K562 (cell line): Measurements from ENCODE around the gene PACSIN2. TPM values are rescaled to one million over a fixed set of nuclear protein-coding genes. Genes with fewer than 3 reads are reported as not detected.

Experiments used
- ATAC-seq: fragments of 200-7000 bp; cut with Tn5 transposase; 3 replicates; pipeline ENCODE4 v1.9.1; 2020; ENCODE audit warnings: moderate library complexity
- BruUV-seq: library from RNA; stranded (reverse); fragments of 400-500 nt; replicated peaks from 2 replicates; lab custom pipeline; 2021; lab: Mats Ljungman, UMichigan
- CTCF ChIA-PET: fragments of 300-600 bp; formaldehyde crosslinking; extraction: SDS; loops from one replicate; lab custom pipeline; 2021; ENCODE audit warnings: low intra/inter-chr PET ratio; lab: Yijun Ruan, JAX
- POLR2A ChIA-PET: fragments of 300-600, 350-650 bp; sonication (Branson Sonifier 250); formaldehyde crosslinking; extraction: SDS; loops from one replicate; lab custom pipeline; 2021; ENCODE audit warnings: antibody characterized with exemption, inconsistent platforms; lab: Yijun Ruan, JAX
- DNase-seq, 4 experiments: peaks; one replicate each; pipeline versions ENCODE4 v3.0.0 to v3.0.0-alpha.2; 2011 to 2018; ENCODE audit warnings: low spot score in 3 of 4, mixed read lengths in 3 of 4; ENCODE audit errors: extremely low read depth in 1 of 4
- FAIRE-seq: peaks from 2 replicates; lab custom pipeline; 2011; peaks lifted over from hg19 to GRCh38; lab: Jason Lieb, UNC
- H2AFZ ChIP-seq: 2 replicates; pipeline ENCODE4 v1.6.0; 2011; ENCODE audit warnings: low read depth, low read length, control low read depth, inconsistent platforms
- H3K27ac ChIP-seq: fragments of 200-600 bp; 3 replicates; pipeline ENCODE4 v1.8.0; 2011; ENCODE audit warnings: low read depth, mild to moderate bottlenecking, control low read depth, inconsistent platforms, low read length, moderate library complexity, mixed read lengths; ENCODE audit errors: extremely low read depth
- H3K27me3 ChIP-seq, 2 experiments: fragments of 300-600 bp in 1 of 2; 2 replicates in 1 of 2; 3 replicates in 1 of 2; pipeline versions ENCODE4 v1.6.0 to v1.8.0; 2011; ENCODE audit warnings: inconsistent platforms in 2 of 2, low read length in 2 of 2, mild to moderate bottlenecking in 1 of 2, mixed read lengths in 1 of 2, moderate library complexity in 1 of 2; ENCODE audit not compliant: control insufficient read depth in 2 of 2, insufficient read depth in 2 of 2
- H3K36me3 ChIP-seq: fragments of 300-600 bp; 3 replicates; pipeline ENCODE4 v1.8.0; 2011; ENCODE audit warnings: mild to moderate bottlenecking, low read length, inconsistent platforms; ENCODE audit not compliant: control insufficient read depth, insufficient read depth
- H3K4me1 ChIP-seq, 2 experiments: fragments of 200-600 bp in 1 of 2; replicated peaks in 1 of 2; 2 replicates in 1 of 2; 3 replicates in 1 of 2; pipeline versions ENCODE4 v1.5.1 to v1.8.0; 2011; ENCODE audit warnings: inconsistent platforms in 2 of 2, low read length in 2 of 2, mild to moderate bottlenecking in 1 of 2, mixed read lengths in 1 of 2, moderate library complexity in 1 of 2; ENCODE audit not compliant: control insufficient read depth in 2 of 2, insufficient read depth in 2 of 2
- H3K4me2 ChIP-seq: 2 replicates; pipeline ENCODE4 v1.6.1; 2011; ENCODE audit warnings: low read length, control low read depth, inconsistent platforms, mixed read lengths; ENCODE audit not compliant: insufficient read depth
- H3K4me3 ChIP-seq: fragments of 200-600 bp; sonication (generic), shearing (Covaris generic); 2 replicates; pipeline ENCODE4 v1.5.1; 2016; ENCODE audit warnings: control low read depth, inconsistent platforms
- H3K79me2 ChIP-seq: fragments of 200-600 bp; 3 replicates; pipeline ENCODE4 v1.8.0; 2011; ENCODE audit warnings: low read length, inconsistent platforms; ENCODE audit not compliant: control insufficient read depth, insufficient read depth
- H3K9ac ChIP-seq, 2 experiments: 2 replicates each; pipeline versions ENCODE4 v1.6.0 to v1.6.1; 2011; ENCODE audit warnings: low read depth in 2 of 2, low read length in 2 of 2, control low read depth in 1 of 2, inconsistent platforms in 1 of 2, mild to moderate bottlenecking in 1 of 2, mixed read lengths in 1 of 2; ENCODE audit not compliant: insufficient read depth in 1 of 2
- H3K9me1 ChIP-seq: one replicate; pipeline ENCODE4 v1.6.0; 2011; ENCODE audit warnings: inconsistent platforms, mild to moderate bottlenecking, low read length, moderate library complexity; ENCODE audit not compliant: control insufficient read depth, insufficient read depth
- H3K9me3 ChIP-seq: replicated peaks from 2 replicates; pipeline ENCODE4 v1.5.1; 2011; ENCODE audit warnings: low read depth, low read length, inconsistent platforms; ENCODE audit not compliant: control insufficient read depth, insufficient read depth
- H4K20me1 ChIP-seq: replicated peaks from 2 replicates; pipeline ENCODE4 v1.6.1; 2011; ENCODE audit warnings: low read length, inconsistent platforms, mixed read lengths; ENCODE audit not compliant: control insufficient read depth, insufficient read depth
- ADNP ChIP-seq: fragments of 200-800 bp; sonication (Bioruptor generic); IDR thresholded peaks from 2 replicates; pipeline ENCODE4 v1.6.1; 2016; ENCODE audit warnings: missing genetic modification characterization, missing compliant biosample characterization
- CREBBP ChIP-seq: IDR thresholded peaks from one replicate; pipeline ENCODE4 v1.6.1; 2012; ENCODE audit warnings: low read depth, mild to moderate bottlenecking, control low read depth, inconsistent platforms, low read length
- CTBP1 ChIP-seq: fragments of 450-650 bp; IDR thresholded peaks from 2 replicates; pipeline ENCODE4 v1.6.1; 2016; ENCODE audit warnings: borderline replicate concordance
- KAT7 ChIP-seq: sonication (generic); formaldehyde crosslinking; IDR thresholded peaks from 2 replicates; pipeline ENCODE4 v1.8.0; 2022; ENCODE audit warnings: missing genetic modification reagents, mild to moderate bottlenecking, borderline replicate concordance
- PPARD ChIP-seq: fragments of 250-450 bp; sonication (Bioruptor Pico); IDR thresholded peaks from 2 replicates; pipeline ENCODE4 v1.8.0; 2022; ENCODE audit warnings: inconsistent platforms, mild to moderate bottlenecking, moderate library complexity
- SP1 ChIP-seq: sonication (generic); formaldehyde crosslinking; IDR thresholded peaks from 2 replicates; pipeline ENCODE4 v1.8.1; 2022; ENCODE audit warnings: mild to moderate bottlenecking, missing genetic modification reagents
- TAF1 ChIP-seq: IDR thresholded peaks from 2 replicates; pipeline ENCODE4 v1.6.1; 2011; ENCODE audit warnings: mild to moderate bottlenecking, low read length, moderate library complexity; ENCODE audit not compliant: insufficient read depth, control insufficient read depth, severe bottlenecking; ENCODE audit errors: extremely low read depth
- TCF7L2 ChIP-seq: fragments of 150-350 bp; IDR thresholded peaks from 2 replicates; pipeline ENCODE4 v1.6.1; 2016; ENCODE audit warnings: low read depth, mild to moderate bottlenecking, low read length, moderate library complexity
- ZBTB34 ChIP-seq: fragments of 250-450 bp; sonication (Bioruptor Pico); IDR thresholded peaks from 2 replicates; pipeline ENCODE4 v1.8.0; 2021; ENCODE audit warnings: mild to moderate bottlenecking, moderate library complexity
- ZNF143 ChIP-seq: sonication (generic); formaldehyde crosslinking; IDR thresholded peaks from 2 replicates; pipeline ENCODE4 v1.9.0; 2022; ENCODE audit warnings: mild to moderate bottlenecking, missing genetic modification reagents
- ZNF75A ChIP-seq: fragments of 450-650 bp; formaldehyde crosslinking; IDR thresholded peaks from 2 replicates; pipeline ENCODE4 v1.4.0; 2020; ENCODE audit warnings: mild to moderate bottlenecking
- WGBS: fragments of 100-300 bp; shearing (Covaris generic); methylation state at CpG from one replicate; pipeline ENCODE4 v1.1.6; 2016; ENCODE audit warnings: low coverage, mixed read lengths; ENCODE audit not compliant: insufficient coverage; ENCODE audit errors: missing lambda C conversion rate; 5-methylcytosine and 5-hydroxymethylcytosine counted together
- in situ Hi-C: fragments of 300-500 bp; cut with MboI; formaldehyde crosslinking; loops from 4 replicates; pipeline ENCODE4 v1.15.0; 2018; ENCODE audit warnings: inconsistent platforms, mixed read lengths
- intact Hi-C: fragments of 100-400 bp; cut with micrococcal nuclease; formaldehyde crosslinking; loops from 2 replicates; pipeline ENCODE4 v1.14.2; 2022
- polyA plus RNA-seq, 8 experiments: library from polyadenylated mRNA; depleted of rRNA in 4 of 8; stranded (reverse) in 5 of 8; unstranded in 3 of 8; fragments of >200 nt; fragmentation: Nextera tagmentation in 2 of 8; fragmentation: Illumina TruSeq in 1 of 8; extraction: Ambion mirVana in 2 of 8; extraction: Trizol in 1 of 8; gene quantifications; 2 replicates each; pipeline versions ENCODE4 v1.2.1 to v1.2.3, GENCODE V29; 2011 to 2014; ENCODE audit warnings: inconsistent platforms in 1 of 8, missing spikeins in 1 of 8
- total RNA-seq, 7 experiments: library from RNA; depleted of rRNA in 6 of 7; stranded (reverse); fragments of >200 nt in 6 of 7; fragmentation: Illumina TruSeq in 2 of 7; extraction: Trizol in 2 of 7; gene quantifications; 2 replicates each; pipeline versions ENCODE4 v1.2.1 to v1.2.3, GENCODE V29; 2011 to 2021; ENCODE audit warnings: low replicate concordance in 1 of 7
- TF ChIP-seq, protein P1 (sequence below): fragments of 450-650 bp; formaldehyde crosslinking; IDR thresholded peaks from 2 replicates; pipeline ENCODE4 v1.4.0; 2020; ENCODE audit warnings: mild to moderate bottlenecking
- TF ChIP-seq, protein P2 (sequence below): fragments of 250-450 bp; sonication (Bioruptor Pico); IDR thresholded peaks from 2 replicates; pipeline ENCODE4 v1.4.0; 2020
- TF ChIP-seq, protein P3 (sequence below): fragments of 250-450 bp; sonication (Bioruptor Pico); IDR thresholded peaks from 2 replicates; pipeline ENCODE4 v1.5.0; 2021; ENCODE audit warnings: mild to moderate bottlenecking, moderate library complexity
- TF ChIP-seq, protein P4 (sequence below): fragments of 450-650 bp; IDR thresholded peaks from one replicate; pipeline ENCODE4 v1.6.1; 2018; ENCODE audit warnings: mild to moderate bottlenecking, moderate library complexity; ENCODE audit not compliant: partially characterized antibody

The PACSIN2 gene
- total and polyA plus RNA-seq, 9 of the 15 experiments (the other 6 are each of a cell fraction or from before 2014, with no cell fraction given), result 0.45 to 45.1 (median 23.9) TPM

- FAIRE-seq, result no peak
- H3K9me3 ChIP-seq, result no peaks in the 10 kb centered on the region
- TF ChIP-seq, protein P1, sequence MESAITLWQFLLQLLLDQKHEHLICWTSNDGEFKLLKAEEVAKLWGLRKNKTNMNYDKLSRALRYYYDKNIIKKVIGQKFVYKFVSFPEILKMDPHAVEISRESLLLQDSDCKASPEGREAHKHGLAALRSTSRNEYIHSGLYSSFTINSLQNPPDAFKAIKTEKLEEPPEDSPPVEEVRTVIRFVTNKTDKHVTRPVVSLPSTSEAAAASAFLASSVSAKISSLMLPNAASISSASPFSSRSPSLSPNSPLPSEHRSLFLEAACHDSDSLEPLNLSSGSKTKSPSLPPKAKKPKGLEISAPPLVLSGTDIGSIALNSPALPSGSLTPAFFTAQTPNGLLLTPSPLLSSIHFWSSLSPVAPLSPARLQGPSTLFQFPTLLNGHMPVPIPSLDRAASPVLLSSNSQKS (CRISPR knock-in tag), result no peak
- TF ChIP-seq, protein P2, sequence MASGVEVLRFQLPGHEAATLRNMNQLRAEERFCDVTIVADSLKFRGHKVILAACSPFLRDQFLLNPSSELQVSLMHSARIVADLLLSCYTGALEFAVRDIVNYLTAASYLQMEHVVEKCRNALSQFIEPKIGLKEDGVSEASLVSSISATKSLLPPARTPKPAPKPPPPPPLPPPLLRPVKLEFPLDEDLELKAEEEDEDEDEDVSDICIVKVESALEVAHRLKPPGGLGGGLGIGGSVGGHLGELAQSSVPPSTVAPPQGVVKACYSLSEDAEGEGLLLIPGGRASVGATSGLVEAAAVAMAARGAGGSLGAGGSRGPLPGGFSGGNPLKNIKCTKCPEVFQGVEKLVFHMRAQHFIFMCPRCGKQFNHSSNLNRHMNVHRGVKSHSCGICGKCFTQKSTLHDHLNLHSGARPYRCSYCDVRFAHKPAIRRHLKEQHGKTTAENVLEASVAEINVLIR (CRISPR knock-in tag), result no peak
- TF ChIP-seq SP1 (CRISPR knock-in tag) (no peak), TAF1 (no peak), ZBTB34 (CRISPR knock-in tag) (no peak), KAT7 (CRISPR knock-in tag) (no peak), ZNF143 (CRISPR knock-in tag) (no peak), TCF7L2 (no peak), ADNP (tag) (no peak), ZNF75A (CRISPR knock-in tag) (no peak), PPARD (no peak), CREBBP (no peak), CTBP1 (no peak)
- TF ChIP-seq, protein P3, sequence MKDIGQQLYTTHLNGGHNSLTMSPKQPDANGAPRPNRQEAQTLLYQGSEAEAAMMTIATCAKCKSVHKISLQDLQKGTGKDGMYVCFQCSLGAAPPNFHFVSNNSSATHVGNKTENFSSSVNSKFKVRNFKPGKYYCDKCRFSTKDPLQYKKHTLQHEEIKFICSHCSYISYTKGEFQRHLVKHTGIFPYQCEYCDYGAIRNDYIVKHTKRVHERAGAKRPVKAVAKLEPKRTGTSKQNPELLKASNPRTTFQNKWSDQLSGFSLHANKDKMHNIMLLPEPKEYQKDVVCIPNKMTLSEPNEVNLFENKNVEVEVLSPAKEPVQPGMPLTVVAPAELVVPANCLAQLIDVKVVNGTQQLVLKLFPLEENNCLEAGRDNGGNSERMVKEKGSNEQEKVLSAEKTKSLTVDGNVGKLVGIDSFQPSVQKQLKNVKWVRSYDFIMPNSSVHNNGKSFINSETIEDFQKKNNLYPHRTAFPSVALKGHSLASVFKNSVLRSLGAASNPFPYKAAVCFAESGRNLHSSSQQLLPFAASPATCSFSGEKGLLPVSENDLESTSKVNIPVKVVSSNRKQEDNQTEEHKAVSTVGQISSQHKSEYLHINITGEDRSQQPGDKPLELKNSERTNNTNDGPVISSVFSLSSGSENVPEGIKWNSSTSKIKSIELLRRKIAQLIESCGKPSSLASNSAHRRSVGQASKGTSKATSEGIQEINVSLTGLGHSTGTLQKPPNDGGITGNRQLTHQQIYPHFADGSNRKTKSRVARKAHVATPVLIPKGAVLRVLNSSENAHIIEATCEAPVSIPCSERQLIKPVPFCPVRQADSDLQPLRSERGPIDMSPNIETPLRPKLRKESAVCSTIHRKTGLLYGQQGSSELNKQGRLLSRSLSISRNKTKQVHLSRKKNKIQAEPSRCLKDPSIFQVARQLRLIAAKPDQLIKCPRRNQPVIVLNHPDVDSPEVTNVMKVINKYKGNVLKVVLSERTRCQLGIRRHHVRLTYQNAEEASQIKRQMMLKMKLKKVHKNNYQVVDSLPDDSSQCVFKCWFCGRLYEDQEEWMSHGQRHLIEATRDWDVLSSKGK (CRISPR knock-in tag), result no peak
- TF ChIP-seq, protein P4, sequence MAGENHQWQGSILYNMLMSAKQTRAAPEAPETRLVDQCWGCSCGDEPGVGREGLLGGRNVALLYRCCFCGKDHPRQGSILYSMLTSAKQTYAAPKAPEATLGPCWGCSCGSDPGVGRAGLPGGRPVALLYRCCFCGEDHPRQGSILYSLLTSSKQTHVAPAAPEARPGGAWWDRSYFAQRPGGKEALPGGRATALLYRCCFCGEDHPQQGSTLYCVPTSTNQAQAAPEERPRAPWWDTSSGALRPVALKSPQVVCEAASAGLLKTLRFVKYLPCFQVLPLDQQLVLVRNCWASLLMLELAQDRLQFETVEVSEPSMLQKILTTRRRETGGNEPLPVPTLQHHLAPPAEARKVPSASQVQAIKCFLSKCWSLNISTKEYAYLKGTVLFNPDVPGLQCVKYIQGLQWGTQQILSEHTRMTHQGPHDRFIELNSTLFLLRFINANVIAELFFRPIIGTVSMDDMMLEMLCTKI, result no peak
Observed at GRCh38 chr22:42887120-42887519, 127.8 kb downstream of the PACSIN2 start.

More at GRCh38 chr22:42887120-42887519, 127.8 kb downstream of the PACSIN2 start:
- 81% methylated on average over 7 of the region's 7 CpGs for WGBS
- Histone ChIP-seq H3K4me1 (no peaks in the 10 kb centered on the region), H3K9me1 (no peaks in the 10 kb centered on the region), H3K4me3 (no peak overlapping the region), H3K9ac (no peak overlapping the region), H3K27ac (no peak overlapping the region), H3K79me2 (no peaks in the 10 kb centered on the region), H3K36me3 (peaks cover 52% of the 10 kb centered on the region; the same call in 2 of the 3 replicates), H3K27me3 (no peaks in the 10 kb centered on the region), H2AFZ (no peak overlapping the region), H4K20me1 (peaks cover 5% of the 10 kb centered on the region; the same call in 1 of the 2 replicates), H3K4me2 (no peak overlapping the region)
- no TSS peak for BruUV-seq
- ATAC-seq (no peak), DNase-seq (no peak)
- ChIA-PET CTCF (interaction anchor here (0.6 kb wide), 1 partner anchor 152 kb away, joined by 3 read pairs; no protein-coding TSS in a partner anchor), POLR2A (no interaction called here)
- in situ Hi-C loops (no loop called here), intact Hi-C loops (no loop called here)
